GM19397 (cell line): ENCODE results near the gene SEC16B.

ENCODE experiments used
- ATAC-seq: cut with Tn5 transposase; IDR thresholded peaks from one replicate; pipeline ENCODE4 v1.9.1; 2021; ENCODE audit warnings: mild to moderate bottlenecking, moderate library complexity; ENCODE audit not compliant: unreplicated experiment

SEC16B gene

GRCh38 chr1:177914603-177915002, 55.3 kb downstream of the SEC16B start:
- ATAC-seq, result no peak

GRCh38 chr1:177913762-177914540, 55.9 kb downstream of the SEC16B start:
- ATAC-seq, result no peak

- ATAC-seq, result no peak
Observed at GRCh38 chr1:177912991-177913390, 56.9 kb downstream of the SEC16B start.

GRCh38 chr1:177909416-177909815, 60.4 kb downstream of the SEC16B start:
- ATAC-seq, result no peak

GRCh38 chr1:177907000-177907399, 62.9 kb downstream of the SEC16B start:
- no peak for ATAC-seq

GRCh38 chr1:177905686-177906085, 64.2 kb downstream of the SEC16B start:
- no peak for ATAC-seq

GRCh38 chr1:177902266-177902665, 67.6 kb downstream of the SEC16B start:
- ATAC-seq, result no peak

- ATAC-seq, result no peak
Observed at GRCh38 chr1:177897998-177898654, 71.7 kb downstream of the SEC16B start.

GRCh38 chr1:177897281-177897997, 72.4 kb downstream of the SEC16B start:
- no peak for ATAC-seq
